K562 (cell line): ENCODE measurements around the gene HBB. TPM values are rescaled to one million over a fixed set of nuclear protein-coding genes. Genes with fewer than 3 reads are reported as not detected.

ENCODE experiments used
- CBFA2T2 ChIP-seq: fragments of 450-650 bp; conservative IDR thresholded peaks from 2 replicates; pipeline ENCODE4 v1.6.1; 2017; ENCODE audit warnings: mild to moderate bottlenecking
- CREB5 ChIP-seq: fragments of 250-450 bp; sonication (Bioruptor Pico); IDR thresholded peaks from 2 replicates; pipeline ENCODE4 v1.5.0; 2020; ENCODE audit warnings: mild to moderate bottlenecking
- EP400 ChIP-seq: fragments of 450-650 bp; IDR thresholded peaks from 2 replicates; pipeline ENCODE4 v1.6.1; 2017; ENCODE audit warnings: antibody characterized with exemption, mild to moderate bottlenecking, moderate library complexity
- FOXK2 ChIP-seq, 2 experiments: fragments of 450-650 bp; IDR thresholded peaks in 1 of 2; conservative IDR thresholded peaks in 1 of 2; 2 replicates each; pipeline ENCODE4 v1.6.1; 2016; ENCODE audit warnings: low read depth in 2 of 2, mild to moderate bottlenecking in 1 of 2
- GABPA ChIP-seq: fragments of 200-800 bp; sonication (Bioruptor generic); conservative IDR thresholded peaks from 2 replicates; pipeline ENCODE4 v1.6.1; 2016; ENCODE audit warnings: low read depth, missing genetic modification characterization, missing compliant biosample characterization
- HLTF ChIP-seq: fragments of 450-650 bp; IDR thresholded peaks from 2 replicates; pipeline ENCODE4 v1.6.1; 2016
- HMGXB4 ChIP-seq: sonication (generic); formaldehyde crosslinking; IDR thresholded peaks from 2 replicates; pipeline ENCODE4 v1.8.1; 2023; ENCODE audit warnings: mild to moderate bottlenecking, missing genetic modification reagents
- OTX1 ChIP-seq: fragments of 450-650 bp; formaldehyde crosslinking; IDR thresholded peaks from 2 replicates; pipeline ENCODE4 v1.4.0; 2022; ENCODE audit warnings: mild to moderate bottlenecking
- PHTF2 ChIP-seq: fragments of 250-450 bp; sonication (Bioruptor Pico); IDR thresholded peaks from 2 replicates; pipeline ENCODE4 v1.5.0; 2021; ENCODE audit warnings: mild to moderate bottlenecking
- PKNOX1 ChIP-seq: fragments of 450-650 bp; IDR thresholded peaks from 2 replicates; pipeline ENCODE4 v1.6.1; 2016
- PRPF4 ChIP-seq: fragments of 200-400 bp; formaldehyde crosslinking; IDR thresholded peaks from one replicate; pipeline ENCODE4 v1.6.1; 2017; ENCODE audit warnings: low read length, low read depth, mild to moderate bottlenecking; ENCODE audit not compliant: insufficient read depth, poor library complexity, severe bottlenecking
- RBM34 ChIP-seq: fragments of 200-400 bp; formaldehyde crosslinking; IDR thresholded peaks from 2 replicates; pipeline ENCODE4 v1.6.1; 2018; ENCODE audit warnings: low read length, borderline replicate concordance; ENCODE audit not compliant: insufficient read depth
- ZFX ChIP-seq: sonication (generic); formaldehyde crosslinking; IDR thresholded peaks from 2 replicates; pipeline ENCODE4 v1.8.0; 2022; ENCODE audit warnings: mild to moderate bottlenecking, missing genetic modification reagents, moderate library complexity
- ZNF24 ChIP-seq: fragments of 450-650 bp; IDR thresholded peaks from 2 replicates; pipeline ENCODE4 v1.6.1; 2016
- ZNF407 ChIP-seq: fragments of 450-650 bp; IDR thresholded peaks from 2 replicates; pipeline ENCODE4 v1.6.1; 2016; ENCODE audit warnings: low read depth
- ZNF584 ChIP-seq: fragments of 200-800 bp; sonication (Bioruptor generic); IDR thresholded peaks from 2 replicates; pipeline ENCODE4 v1.6.1; 2016; ENCODE audit warnings: low read depth, mild to moderate bottlenecking, missing genetic modification characterization, missing compliant biosample characterization
- ZNF764 ChIP-seq: fragments of 250-450 bp; sonication (Bioruptor Pico); IDR thresholded peaks from 2 replicates; pipeline ENCODE4 v1.4.0; 2020; ENCODE audit warnings: low read depth, mild to moderate bottlenecking, moderate library complexity
- polyA plus RNA-seq, 8 experiments: library from polyadenylated mRNA; depleted of rRNA in 4 of 8; stranded (reverse) in 5 of 8; unstranded in 3 of 8; fragments of >200 nt; fragmentation: Nextera tagmentation in 2 of 8; fragmentation: Illumina TruSeq in 1 of 8; extraction: Ambion mirVana in 2 of 8; extraction: Trizol in 1 of 8; gene quantifications; 2 replicates each; pipeline versions ENCODE4 v1.2.1 to v1.2.3, GENCODE V29; 2011 to 2014; ENCODE audit warnings: inconsistent platforms in 1 of 8, missing spikeins in 1 of 8
- total RNA-seq, 7 experiments: library from RNA; depleted of rRNA in 6 of 7; stranded (reverse); fragments of >200 nt in 6 of 7; fragmentation: Illumina TruSeq in 2 of 7; extraction: Trizol in 2 of 7; gene quantifications; 2 replicates each; pipeline versions ENCODE4 v1.2.1 to v1.2.3, GENCODE V29; 2011 to 2021; ENCODE audit warnings: low replicate concordance in 1 of 7

Gene HBB
- total and polyA plus RNA-seq, 9 of the 15 experiments (the other 6 are each of a cell fraction or from before 2014, with no cell fraction given): 0.33 to 3.4 (median 1.2) TPM; not detected in 2

- TF ChIP-seq RBM34 (no peak), FOXK2 (conservative IDR thresholded peaks at IDR 0.05 in 1 of 2, IDR thresholded peaks at IDR 0.05 in 1 of 2; ENCODE audit: low read depth in 2 of 2) (no peak), PRPF4 (no peak), ZNF407 (no peak), PKNOX1 (peak; percentile 81), ZNF584 (CRISPR knock-in tag) (no peak), HMGXB4 (CRISPR knock-in tag) (no peak), CREB5 (CRISPR knock-in tag) (no peak), CBFA2T2 (peak; percentile 40), HLTF (0 out of 2 replicates have a peak, but pooled peaks have one; percentile 28), OTX1 (CRISPR knock-in tag) (no peak), ZFX (CRISPR knock-in tag) (no peak), GABPA (tag) (no peak), ZNF24 (no peak), PHTF2 (CRISPR knock-in tag) (no peak), EP400 (peak; percentile 22; the same call in 1 of the 2 replicates), ZNF764 (CRISPR knock-in tag) (no peak)
Measured at GRCh38 chr11:5267033-5267563, 40.2 kb upstream of the HBB start (continued).
